ENCODE results near the gene AGR3.

AGR3 gene

GRCh38 chr7:16826060-16826459 lies 55.7 kb downstream of the AGR3 start:
- no peak for DNase-seq

DNA sequence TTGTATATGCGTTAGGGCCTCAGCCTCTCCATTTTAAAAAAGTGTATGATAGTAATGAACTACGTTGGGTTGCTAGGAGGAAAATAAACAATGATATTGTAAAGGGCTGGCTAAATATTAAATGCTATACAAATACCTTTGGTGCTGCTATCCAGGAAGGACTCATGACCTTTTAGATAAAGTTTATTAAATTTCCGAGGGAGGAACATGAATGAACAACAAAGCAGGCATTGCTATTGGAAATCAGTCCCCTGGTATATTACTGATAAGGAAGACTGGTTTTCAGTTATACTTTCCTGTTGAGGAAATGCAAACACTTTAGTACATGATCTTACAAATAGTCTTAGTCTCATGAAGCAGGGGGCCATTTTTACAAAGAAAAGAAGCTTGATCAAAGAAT lies 59.8 kb downstream of the AGR3 start:
- no peak for DNase-seq

GRCh38 chr7:16818732-16819131 lies 63.1 kb downstream of the AGR3 start:
- no peak for DNase-seq

DNA sequence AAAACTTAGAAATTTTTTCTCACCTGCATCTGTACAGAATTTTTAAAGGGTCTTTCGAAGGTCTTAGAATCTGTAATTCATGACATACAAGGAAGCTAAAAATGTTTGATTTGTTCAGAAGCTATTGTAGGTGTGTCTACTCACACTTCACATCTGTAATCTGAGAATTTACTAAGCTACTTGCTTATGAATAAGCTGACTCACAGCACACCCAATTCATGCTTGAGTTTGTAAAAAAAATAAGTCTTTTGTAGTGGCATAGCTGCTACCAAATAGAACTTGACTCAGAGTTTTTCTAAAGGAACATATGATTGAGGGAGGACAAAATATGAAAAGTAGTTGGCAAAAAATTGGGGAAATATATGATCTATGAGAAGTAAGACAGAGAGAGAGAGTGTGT lies 64.2 kb downstream of the AGR3 start:
- DNase-seq = no peak

DNA sequence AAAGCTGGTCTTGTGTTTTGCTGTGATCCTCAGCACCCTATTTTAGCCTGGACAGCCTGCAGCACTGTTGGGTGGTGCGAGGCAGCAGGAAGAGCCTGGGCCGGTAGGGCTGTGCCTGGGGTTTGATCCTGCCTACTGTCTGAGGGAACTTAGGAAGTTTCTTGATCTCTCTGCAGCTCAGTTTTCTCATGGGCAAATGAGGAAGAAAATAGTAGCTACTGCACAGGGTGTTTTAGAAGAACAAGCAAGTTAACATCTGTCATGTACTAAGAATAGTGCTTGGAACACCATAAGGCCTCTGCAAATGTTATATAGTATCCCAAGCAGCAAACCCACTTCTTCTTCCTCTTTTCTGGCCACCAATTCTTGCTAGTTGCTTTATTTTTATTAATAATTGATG lies 65.0 kb downstream of the AGR3 start:
- no peak for DNase-seq

GRCh38 chr7:16815001-16815400 lies 66.8 kb downstream of the AGR3 start:
- no peak for DNase-seq

DNA sequence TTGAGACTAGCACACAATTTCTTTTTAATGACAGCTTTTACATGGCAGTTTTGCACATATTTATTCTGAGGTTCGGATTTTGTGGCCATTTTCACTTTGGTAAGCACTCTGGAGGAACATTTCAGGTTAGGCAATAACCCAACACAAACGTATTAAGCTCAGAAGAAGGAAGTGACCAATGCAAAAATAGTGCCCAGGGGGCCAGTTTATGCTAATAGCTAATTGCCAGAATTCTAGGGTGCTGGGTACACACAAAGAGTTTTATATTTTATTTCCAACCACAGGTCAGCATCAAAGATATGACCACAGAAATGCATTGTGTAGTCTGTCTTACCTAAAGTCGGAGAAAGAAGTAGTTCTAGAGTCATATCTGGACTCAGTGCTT lies 68.6 kb downstream of the AGR3 start:
- DNase-seq = no peak

DNA sequence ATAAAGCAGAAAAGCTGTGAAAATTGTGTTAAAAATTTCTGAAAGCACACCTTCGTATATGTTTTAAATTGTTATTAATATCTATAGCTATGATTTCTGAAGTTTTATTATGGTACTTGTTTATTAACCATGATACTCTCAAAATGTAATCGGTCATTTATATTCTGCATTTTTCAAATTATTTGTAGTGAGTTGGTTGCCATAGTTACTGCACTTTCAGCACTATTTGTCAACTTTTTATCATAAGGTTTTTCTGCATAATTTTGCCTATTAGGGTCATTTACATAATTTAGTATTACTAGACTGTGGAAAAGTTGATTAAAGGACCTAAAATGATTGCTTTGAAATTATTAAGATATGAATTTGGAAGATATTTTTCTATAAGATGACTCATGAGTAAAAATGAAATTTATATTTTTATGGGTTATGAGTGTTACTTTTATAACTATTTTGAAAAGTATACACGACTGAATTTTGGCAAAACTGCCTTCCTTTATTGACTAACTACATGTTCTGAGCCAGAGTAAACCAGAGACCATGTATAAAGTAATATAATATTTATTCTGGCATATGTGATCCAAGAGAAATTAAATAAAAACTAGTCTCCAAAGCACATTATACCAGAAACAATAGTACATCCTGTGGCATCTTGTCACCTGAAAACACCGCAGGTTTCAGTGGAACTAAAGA lies 69.1 kb downstream of the AGR3 start:
- DNase-seq = no peak

DNA sequence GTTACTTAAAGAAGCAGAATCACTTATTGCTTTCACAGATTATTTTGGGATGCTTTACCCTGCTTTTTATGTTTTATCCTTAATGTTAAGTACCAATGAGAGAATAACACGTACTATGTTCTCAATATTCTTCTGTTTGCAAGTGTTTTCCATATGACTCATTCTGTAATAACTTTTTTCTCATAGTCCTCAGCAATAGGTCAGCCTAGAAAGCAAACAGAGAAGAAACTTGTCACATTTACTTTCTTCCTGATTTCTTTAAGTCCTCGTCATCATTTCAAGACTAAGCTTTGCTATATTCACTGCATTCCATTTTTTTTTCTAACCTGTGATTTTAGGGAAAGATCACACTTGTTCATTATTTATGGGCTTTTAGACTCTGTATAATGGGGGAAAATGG lies 70.2 kb downstream of the AGR3 start:
- DNase-seq = no peak

DNA sequence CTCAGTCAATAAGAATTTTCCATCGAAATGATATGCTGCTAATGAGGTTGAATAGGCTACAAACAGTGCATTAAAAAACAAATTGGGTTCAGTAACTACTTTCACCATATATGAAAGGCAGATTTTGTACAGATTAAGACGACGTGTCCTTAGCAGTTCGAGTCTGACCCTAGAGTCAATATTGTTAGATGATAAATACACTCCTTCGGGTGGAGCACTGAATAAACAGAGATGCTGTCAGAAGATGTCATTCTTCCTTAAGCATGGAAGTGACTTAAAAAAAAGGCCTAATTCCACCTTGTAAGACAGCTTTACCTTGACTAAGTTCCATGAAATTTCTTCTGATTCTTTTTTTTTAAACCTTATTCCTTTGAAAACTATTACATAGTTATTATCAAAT lies 71.2 kb downstream of the AGR3 start:
- no peak for DNase-seq

DNA sequence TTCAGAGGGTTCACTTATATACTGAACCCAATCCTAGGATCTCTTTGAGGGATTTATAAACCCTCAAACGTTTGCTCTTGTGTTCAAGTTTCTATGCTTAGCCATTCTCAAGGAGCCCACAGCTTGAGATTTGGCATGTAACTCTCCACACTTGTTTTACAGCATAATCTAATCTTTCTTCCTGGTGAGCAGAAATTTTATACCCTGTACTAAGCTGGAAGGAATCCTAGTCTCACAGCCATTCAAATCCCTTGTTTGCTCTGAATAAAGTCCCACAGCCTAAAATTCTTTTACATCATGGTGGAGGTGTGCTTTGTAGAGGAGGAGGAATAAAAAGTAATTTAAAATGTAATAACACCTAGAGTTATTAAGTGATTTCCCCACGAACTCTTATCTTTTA lies 71.7 kb downstream of the AGR3 start:
- no peak for DNase-seq
